DND-41 (cell line): ENCODE measurements around the gene TNFRSF8.

ENCODE experiments used
- CTCF ChIP-seq: IDR thresholded peaks from 2 replicates; pipeline ENCODE4 v1.5.1; 2012; ENCODE audit warnings: borderline replicate concordance, low read length, moderate library complexity, mild to moderate bottlenecking; ENCODE audit not compliant: poor library complexity, severe bottlenecking; ENCODE audit errors: extremely low read depth
- EZH2 ChIP-seq: IDR thresholded peaks from 3 replicates; pipeline ENCODE4 v1.6.1; 2012; ENCODE audit warnings: borderline replicate concordance, low read depth, mild to moderate bottlenecking, moderate library complexity, low read length, inconsistent platforms; ENCODE audit not compliant: severe bottlenecking

- TF ChIP-seq CTCF (no peak), EZH2 (no peak)
These were observed 114.9 kb downstream of the TNFRSF8 start for GRCh38 chr1:12177999-12178441.
